HUES64 (cell line): ENCODE measurements around the gene RAB28. TPM values are rescaled to one million over a fixed set of nuclear protein-coding genes. Genes with fewer than 3 reads are reported as not detected.
A peak's percentile ranks its signal among the peaks of the same experiment; 100 is the strongest.

ENCODE experiments used
- H3K27ac ChIP-seq: 2 replicates; pipeline ENCODE4 v1.7.0; 2013; ENCODE audit warnings: low read depth, low read length, inconsistent platforms
- H3K27me3 ChIP-seq: 2 replicates; pipeline ENCODE4 v1.6.1; 2013; ENCODE audit warnings: mild to moderate bottlenecking, low read length; ENCODE audit not compliant: insufficient read depth
- H3K36me3 ChIP-seq: 2 replicates; pipeline ENCODE4 v1.6.1; 2013; ENCODE audit warnings: mild to moderate bottlenecking, low read length; ENCODE audit not compliant: insufficient read depth
- H3K4me1 ChIP-seq: 2 replicates; pipeline ENCODE4 v1.6.1; 2013; ENCODE audit warnings: mild to moderate bottlenecking, low read length, moderate library complexity; ENCODE audit not compliant: insufficient read depth
- H3K4me3 ChIP-seq: 2 replicates; pipeline ENCODE4 v1.5.1; 2013; ENCODE audit warnings: mild to moderate bottlenecking, low read length, moderate library complexity
- H3K9ac ChIP-seq: 2 replicates; pipeline ENCODE4 v1.6.1; 2013; ENCODE audit warnings: mild to moderate bottlenecking, low read depth, low read length
- H3K9me3 ChIP-seq: 2 replicates; pipeline ENCODE4 v1.6.1; 2013; ENCODE audit warnings: low read depth, low read length; ENCODE audit not compliant: insufficient read depth
- WGBS: fragments of 150-250, 120-280 bp; methylation state at CpG from one replicate; pipeline ENCODE4 v1.1.7; 2013; ENCODE audit warnings: missing lambda C conversion rate; 5-methylcytosine and 5-hydroxymethylcytosine counted together
- polyA plus RNA-seq, 2 experiments: library from polyadenylated mRNA; stranded (reverse); fragments of 50-300 nt; gene quantifications; one replicate each; pipeline ENCODE4 v1.2.3, GENCODE V29; 2013

RAB28 gene
- 21.0 TPM for polyA plus RNA-seq (2013, experiment 1 of 2)
- 24.9 TPM for polyA plus RNA-seq (2013, experiment 2 of 2)

GRCh38 chr4:13484122-13484748 lies at the start of gene RAB28:
RAB28 (minus strand) TSS chr4:13484340.
- H3K27ac ChIP-seq = peak within 1 kb of the TSS; percentile 92
- WGBS = under 1% methylated on average over 59 of the region's 59 CpGs
- H3K4me3 ChIP-seq = peak within 1 kb of the TSS; percentile 66
- H3K36me3 ChIP-seq = 0 out of 2 replicates have a peak, but pooled peaks cover 2% of the 10 kb centered on the region
- H3K9me3 ChIP-seq = no peaks in the 10 kb centered on the region
- peaks cover 19% of the 10 kb centered on the region; the same call in 1 of the 2 replicates for H3K4me1 ChIP-seq
- no peaks in the 10 kb centered on the region for H3K27me3 ChIP-seq
- peak within 1 kb of the TSS; percentile 99 for H3K9ac ChIP-seq

- peak overlapping the region; percentile 6; the same call in 1 of the 2 replicates for H3K9ac ChIP-seq
- H3K27ac ChIP-seq = no peak overlapping the region; the same call in 1 of the 2 replicates
- no peaks in the 10 kb centered on the region for H3K36me3 ChIP-seq
- H3K9me3 ChIP-seq = no peaks in the 10 kb centered on the region
- peak overlapping the region; percentile 17; the same call in 1 of the 2 replicates for H3K4me3 ChIP-seq
- H3K27me3 ChIP-seq = peaks cover 97% of the 10 kb centered on the region
- 44% methylated on average over 8 of the region's 8 CpGs for WGBS
- H3K4me1 ChIP-seq = peaks cover 41% of the 10 kb centered on the region
Observed at GRCh38 chr4:13531625-13531998, 47.5 kb upstream of the RAB28 start.

- Histone ChIP-seq H3K4me1 (peaks cover 39% of the 10 kb centered on the region), H3K4me3 (peak overlapping the region; percentile 17), H3K27ac (peak overlapping the region; percentile 7; the same call in 1 of the 2 replicates), H3K36me3 (no peaks in the 10 kb centered on the region), H3K27me3 (peaks cover 97% of the 10 kb centered on the region), H3K9ac (peak overlapping the region; percentile 6; the same call in 1 of the 2 replicates), H3K9me3 (no peaks in the 10 kb centered on the region)
- WGBS = 24% methylated on average over 35 of the region's 35 CpGs
Observed at GRCh38 chr4:13530823-13531624, 46.9 kb upstream of the RAB28 start.

- Histone ChIP-seq H3K27ac (no peak overlapping the region), H3K9me3 (peaks cover 3% of the 10 kb centered on the region), H3K4me1 (peaks cover 28% of the 10 kb centered on the region), H3K27me3 (peaks cover 95% of the 10 kb centered on the region), H3K4me3 (no peak overlapping the region), H3K36me3 (no peaks in the 10 kb centered on the region), H3K9ac (no peak overlapping the region)
- 57% methylated on average over 37 of the region's 37 CpGs for WGBS
Observed at GRCh38 chr4:13529128-13529919, 45.2 kb upstream of the RAB28 start.

- Histone ChIP-seq H3K36me3 (no peaks in the 10 kb centered on the region), H3K9me3 (peaks cover 8% of the 10 kb centered on the region), H3K4me1 (peaks cover 24% of the 10 kb centered on the region), H3K9ac (no peak overlapping the region), H3K27me3 (peaks cover 93% of the 10 kb centered on the region), H3K4me3 (no peak overlapping the region), H3K27ac (no peak overlapping the region)
- 58% methylated on average over 4 of the region's 5 CpGs for WGBS
Observed at GRCh38 chr4:13528821-13529127, 44.6 kb upstream of the RAB28 start.

- Histone ChIP-seq H3K4me1 (peaks cover 23% of the 10 kb centered on the region), H3K9me3 (peaks cover 8% of the 10 kb centered on the region), H3K36me3 (no peaks in the 10 kb centered on the region), H3K9ac (no peak overlapping the region), H3K27me3 (peaks cover 90% of the 10 kb centered on the region), H3K4me3 (no peak overlapping the region), H3K27ac (no peak overlapping the region)
- 69% methylated on average over 34 of the region's 35 CpGs for WGBS
Observed at GRCh38 chr4:13527981-13528820, 44.1 kb upstream of the RAB28 start.

- H3K4me1 ChIP-seq = peaks cover 18% of the 10 kb centered on the region
- no peak overlapping the region for H3K9ac ChIP-seq
- peaks cover 90% of the 10 kb centered on the region for H3K27me3 ChIP-seq
- H3K9me3 ChIP-seq = peaks cover 8% of the 10 kb centered on the region
- no peak overlapping the region for H3K27ac ChIP-seq
- H3K4me3 ChIP-seq = no peak overlapping the region
- WGBS = 62% methylated on average over 45 of the region's 46 CpGs
- no peaks in the 10 kb centered on the region for H3K36me3 ChIP-seq
Observed at GRCh38 chr4:13527192-13527980, 43.2 kb upstream of the RAB28 start.

- 95% methylated on average over 3 of the region's 3 CpGs for WGBS
- H3K36me3 ChIP-seq = no peaks in the 10 kb centered on the region
- peaks cover 89% of the 10 kb centered on the region for H3K27me3 ChIP-seq
- no peak overlapping the region for H3K4me3 ChIP-seq
- H3K27ac ChIP-seq = no peak overlapping the region
- H3K9me3 ChIP-seq = peaks cover 8% of the 10 kb centered on the region
- H3K9ac ChIP-seq = no peak overlapping the region
- peaks cover 11% of the 10 kb centered on the region for H3K4me1 ChIP-seq
Observed at GRCh38 chr4:13526658-13527057, 42.5 kb upstream of the RAB28 start.

- no peak overlapping the region for H3K9ac ChIP-seq
- no peaks in the 10 kb centered on the region for H3K36me3 ChIP-seq
- no peak overlapping the region for H3K27ac ChIP-seq
- H3K27me3 ChIP-seq = peaks cover 84% of the 10 kb centered on the region
- H3K4me3 ChIP-seq = no peak overlapping the region
- 93% methylated on average over 4 of the region's 4 CpGs for WGBS
- peaks cover 3% of the 10 kb centered on the region for H3K4me1 ChIP-seq
- H3K9me3 ChIP-seq = peaks cover 8% of the 10 kb centered on the region
Observed at GRCh38 chr4:13525606-13526281, 41.6 kb upstream of the RAB28 start.
